ENCODE data around the gene RGMB. TPM values are rescaled to one million over a fixed set of nuclear protein-coding genes. Genes with fewer than 3 reads are reported as not detected.

Gene RGMB
- total RNA-seq, 5 donors from 2014 or later (not counting 1 experiment from before 2014, with no cell fraction given), result 14.6 to 22.8 (median 16.8) TPM

GRCh38 chr5:98769210-98769958, 4.1 kb upstream of the RGMB start:
- POLR2A ChIA-PET, result interaction anchor here in 1 of 2 donors (0.6 kb wide), 1 partner anchor 9 kb away, joined by 3 read pairs; no protein-coding TSS in a partner anchor
- CTCF ChIA-PET, result interaction anchor here (0.6 to 4.1 kb wide), 21 partner anchors 8 to 1717 kb away, joined by 3 to 35 read pairs (median 3); no protein-coding TSS in a partner anchor

GRCh38 chr5:98769959-98770208, 3.6 kb upstream of the RGMB start:
- peak overlapping the region; percentile 39 to 55 for H3K27ac Mint-ChIP-seq
- no peak for DNase-seq
- POLR2A ChIA-PET, result interaction anchor here in 1 of 2 donors (0.6 kb wide), 1 partner anchor 83 kb away, joined by 4 read pairs; no protein-coding TSS in a partner anchor
- no peaks in the 10 kb centered on the region for H3K9me3 ChIP-seq
- ATAC-seq (replicated peaks in 1 of 4), result no peak
- peaks cover 49 to 56% (median 50%) of the 10 kb centered on the region in 3 donors for H3K4me1 Mint-ChIP-seq
- H3K36me3 Mint-ChIP-seq, result no peaks in the 10 kb centered on the region
- peaks cover 40 to 46% of the 10 kb centered on the region in 2 experiments for H3K4me1 ChIP-seq (ENCODE audit: control insufficient read depth in 1 of 2, extremely low read depth in 1 of 2, insufficient read depth in 2 of 2, low read length in 2 of 2)
- 4% methylated on average over 12 of the region's 12 CpGs for WGBS (ENCODE audit: insufficient coverage)
- H3K27me3 ChIP-seq (replicated peaks in 1 of 2; ENCODE audit: control insufficient read depth in 2 of 2, extremely low read depth in 1 of 2, insufficient read depth in 2 of 2, low read length in 1 of 2), result peaks cover 16 to 41% of the 10 kb centered on the region in 2 experiments
- no peaks in the 10 kb centered on the region for H3K9me3 Mint-ChIP-seq
- no peak overlapping the region for H3K27ac ChIP-seq (ENCODE audit: low read length)
- H3K27me3 Mint-ChIP-seq, result peaks cover 11 to 33% of the 10 kb centered on the region in 2 donors
- H3K4me3 ChIP-seq (ENCODE audit: control insufficient read depth in 1 of 2, extremely low read depth in 1 of 2, low read length in 1 of 2), result peak overlapping the region; percentile 58 to 91
- peak overlapping the region; percentile 92 to 99 (median 96) for H3K4me3 Mint-ChIP-seq
- no peaks in the 10 kb centered on the region for H3K36me3 ChIP-seq (ENCODE audit: control insufficient read depth in 2 of 2, extremely low read depth in 1 of 2, insufficient read depth in 1 of 2, low read length in 1 of 2)
- CTCF ChIA-PET, result interaction anchor here (0.8 to 4.1 kb wide), 8 partner anchors 8 to 1609 kb away, joined by 3 to 35 read pairs (median 3); no protein-coding TSS in a partner anchor

More at GRCh38 chr5:98769210-98769958, 4.1 kb upstream of the RGMB start:
- Histone ChIP-seq H3K9me3 (no peaks in the 10 kb centered on the region), H3K4me3 (ENCODE audit: control insufficient read depth in 1 of 2, extremely low read depth in 1 of 2, low read length in 1 of 2) (peak overlapping the region; percentile 58 to 91), H3K27me3 (replicated peaks in 1 of 2; ENCODE audit: control insufficient read depth in 2 of 2, extremely low read depth in 1 of 2, insufficient read depth in 2 of 2, low read length in 1 of 2) (peaks cover 16 to 40% of the 10 kb centered on the region in 2 experiments), H3K36me3 (ENCODE audit: control insufficient read depth in 2 of 2, extremely low read depth in 1 of 2, insufficient read depth in 1 of 2, low read length in 1 of 2) (no peaks in the 10 kb centered on the region), H3K4me1 (ENCODE audit: control insufficient read depth in 1 of 2, extremely low read depth in 1 of 2, insufficient read depth in 2 of 2, low read length in 2 of 2) (peaks cover 36 to 41% of the 10 kb centered on the region in 2 experiments), H3K27ac (ENCODE audit: low read length) (no peak overlapping the region)
- H3K9me3 Mint-ChIP-seq, result no peaks in the 10 kb centered on the region
- peak overlapping the region; percentile 92 to 99 (median 96) for H3K4me3 Mint-ChIP-seq
- peaks cover 15 to 37% of the 10 kb centered on the region in 2 donors for H3K27me3 Mint-ChIP-seq
- WGBS (ENCODE audit: insufficient coverage), result 1% methylated on average over 36 of the region's 55 CpGs
- no peak for ATAC-seq (replicated peaks in 1 of 4)
- no peaks in the 10 kb centered on the region for H3K36me3 Mint-ChIP-seq
- DNase-seq, result peak in 25 of 35 experiments; percentile 8 to 63 (median 35)
- H3K4me1 Mint-ChIP-seq, result peaks cover 44 to 51% (median 45%) of the 10 kb centered on the region in 3 donors
- no peak overlapping the region for H3K27ac Mint-ChIP-seq

- Histone ChIP-seq H3K27ac (ENCODE audit: low read length) (no peak overlapping the region), H3K36me3 (ENCODE audit: control insufficient read depth in 2 of 2, extremely low read depth in 1 of 2, insufficient read depth in 1 of 2, low read length in 1 of 2) (no peaks in the 10 kb centered on the region), H3K4me1 (ENCODE audit: control insufficient read depth in 1 of 2, extremely low read depth in 1 of 2, insufficient read depth in 2 of 2, low read length in 2 of 2) (peaks cover 44 to 48% of the 10 kb centered on the region in 2 experiments), H3K27me3 (replicated peaks in 1 of 2; ENCODE audit: control insufficient read depth in 2 of 2, extremely low read depth in 1 of 2, insufficient read depth in 2 of 2, low read length in 1 of 2) (peaks cover 14 to 41% of the 10 kb centered on the region in 2 experiments), H3K4me3 (ENCODE audit: control insufficient read depth in 1 of 2, extremely low read depth in 1 of 2, low read length in 1 of 2) (peak overlapping the region; percentile 58 to 91), H3K9me3 (no peaks in the 10 kb centered on the region)
- WGBS (ENCODE audit: insufficient coverage), result under 1% methylated on average over 30 of the region's 39 CpGs
- peak overlapping the region; percentile 92 to 99 (median 96) for H3K4me3 Mint-ChIP-seq
- peaks cover 11 to 35% of the 10 kb centered on the region in 2 donors for H3K27me3 Mint-ChIP-seq
- ChIA-PET POLR2A (interaction anchor here (0.6 kb wide), 4 partner anchors 82 to 1795 kb away, joined by 3 to 8 read pairs (median 5); no protein-coding TSS in a partner anchor), CTCF (interaction anchor here (0.6 to 4.1 kb wide), 16 partner anchors 11 to 1809 kb away, joined by 3 to 35 read pairs (median 3); no protein-coding TSS in a partner anchor)
- H3K27ac Mint-ChIP-seq, result peak overlapping the region; percentile 86
- peak in 12 of 35 experiments; percentile 8 to 55 (median 19) for DNase-seq
- ATAC-seq (replicated peaks in 1 of 4), result no peak
- H3K9me3 Mint-ChIP-seq, result no peaks in the 10 kb centered on the region
- H3K36me3 Mint-ChIP-seq, result no peaks in the 10 kb centered on the region
- peaks cover 53 to 61% (median 55%) of the 10 kb centered on the region in 3 donors for H3K4me1 Mint-ChIP-seq
Measured at GRCh38 chr5:98770209-98770910, 3.1 kb upstream of the RGMB start.

GRCh38 chr5:98770911-98771322, 2.5 kb upstream of the RGMB start:
- ChIA-PET POLR2A (interaction anchor here (0.5 to 0.6 kb wide), 5 partner anchors 113 to 1796 kb away, joined by 3 to 8 read pairs (median 3); no protein-coding TSS in a partner anchor), CTCF (interaction anchor here (0.5 to 4.1 kb wide), 15 partner anchors 10 to 1810 kb away, joined by 3 to 35 read pairs (median 3); no protein-coding TSS in a partner anchor)
- 0% methylated on average over 2 of the region's 6 CpGs for WGBS (ENCODE audit: insufficient coverage)
- no peaks in the 10 kb centered on the region for H3K36me3 Mint-ChIP-seq
- H3K4me1 Mint-ChIP-seq, result peaks cover 59 to 66% (median 60%) of the 10 kb centered on the region in 3 donors
- H3K9me3 Mint-ChIP-seq, result no peaks in the 10 kb centered on the region
- H3K9me3 ChIP-seq, result no peaks in the 10 kb centered on the region
- peak overlapping the region; percentile 92 to 99 (median 96) for H3K4me3 Mint-ChIP-seq
- H3K4me3 ChIP-seq (ENCODE audit: control insufficient read depth in 1 of 2, extremely low read depth in 1 of 2, low read length in 1 of 2), result peak overlapping the region; percentile 58 to 91
- ATAC-seq (replicated peaks in 1 of 4), result no peak
- H3K27ac ChIP-seq (ENCODE audit: low read length), result no peak overlapping the region
- peak overlapping the region; percentile 86 for H3K27ac Mint-ChIP-seq
- H3K36me3 ChIP-seq (ENCODE audit: control insufficient read depth in 2 of 2, extremely low read depth in 1 of 2, insufficient read depth in 1 of 2, low read length in 1 of 2), result no peaks in the 10 kb centered on the region
- H3K27me3 ChIP-seq (replicated peaks in 1 of 2; ENCODE audit: control insufficient read depth in 2 of 2, extremely low read depth in 1 of 2, insufficient read depth in 2 of 2, low read length in 1 of 2), result peaks cover 15 to 40% of the 10 kb centered on the region in 2 experiments
- peaks cover 8 to 32% of the 10 kb centered on the region in 2 donors for H3K27me3 Mint-ChIP-seq
- H3K4me1 ChIP-seq (ENCODE audit: control insufficient read depth in 1 of 2, extremely low read depth in 1 of 2, insufficient read depth in 2 of 2, low read length in 2 of 2), result peaks cover 44 to 48% of the 10 kb centered on the region in 2 experiments
- peak in 2 of 35 experiments; percentile 28 to 39 for DNase-seq

- no peaks in the 10 kb centered on the region for H3K36me3 ChIP-seq (ENCODE audit: control insufficient read depth in 2 of 2, extremely low read depth in 1 of 2, insufficient read depth in 1 of 2, low read length in 1 of 2)
- peak overlapping the region; percentile 50 to 86 for H3K27ac Mint-ChIP-seq
- POLR2A ChIA-PET, result interaction anchor here (0.5 to 0.6 kb wide), 4 partner anchors 21 to 1796 kb away, joined by 3 to 6 read pairs (median 4); no protein-coding TSS in a partner anchor
- H3K27me3 Mint-ChIP-seq, result peaks cover 8 to 29% of the 10 kb centered on the region in 2 donors
- no peaks in the 10 kb centered on the region for H3K36me3 Mint-ChIP-seq
- 0% methylated on average over 9 of the region's 18 CpGs for WGBS (ENCODE audit: insufficient coverage)
- peaks cover 19 to 37% of the 10 kb centered on the region in 2 experiments for H3K27me3 ChIP-seq (replicated peaks in 1 of 2; ENCODE audit: control insufficient read depth in 2 of 2, extremely low read depth in 1 of 2, insufficient read depth in 2 of 2, low read length in 1 of 2)
- no peaks in the 10 kb centered on the region for H3K9me3 ChIP-seq
- ATAC-seq (replicated peaks in 1 of 4) (peak in 1 of 4 experiments; percentile 16), DNase-seq (peak in 28 of 35 experiments; percentile 33 to 88 (median 56))
- peaks cover 44 to 48% of the 10 kb centered on the region in 2 experiments for H3K4me1 ChIP-seq (ENCODE audit: control insufficient read depth in 1 of 2, extremely low read depth in 1 of 2, insufficient read depth in 2 of 2, low read length in 2 of 2)
- peak overlapping the region; percentile 58 to 91 for H3K4me3 ChIP-seq (ENCODE audit: control insufficient read depth in 1 of 2, extremely low read depth in 1 of 2, low read length in 1 of 2)
- peak overlapping the region; percentile 95 to 99 (median 96) for H3K4me3 Mint-ChIP-seq
- H3K4me1 Mint-ChIP-seq, result peaks cover 64 to 73% (median 65%) of the 10 kb centered on the region in 3 donors
- no peak overlapping the region for H3K27ac ChIP-seq (ENCODE audit: low read length)
- H3K9me3 Mint-ChIP-seq, result no peaks in the 10 kb centered on the region
- CTCF ChIA-PET, result interaction anchor here (0.5 to 4.1 kb wide), 17 partner anchors 9 to 1963 kb away, joined by 3 to 35 read pairs (median 3); no protein-coding TSS in a partner anchor
Measured at GRCh38 chr5:98771382-98772109, 1.9 kb upstream of the RGMB start.
